Cerebellar nuclear complex (tissue), 1 donor: ENCODE results near the gene FLNC.

Experiments
- DNase-seq, 2 experiments: peaks; one replicate each; lab custom pipeline; 2025; lab: John Stamatoyannopoulos, UW

The FLNC gene

DNA sequence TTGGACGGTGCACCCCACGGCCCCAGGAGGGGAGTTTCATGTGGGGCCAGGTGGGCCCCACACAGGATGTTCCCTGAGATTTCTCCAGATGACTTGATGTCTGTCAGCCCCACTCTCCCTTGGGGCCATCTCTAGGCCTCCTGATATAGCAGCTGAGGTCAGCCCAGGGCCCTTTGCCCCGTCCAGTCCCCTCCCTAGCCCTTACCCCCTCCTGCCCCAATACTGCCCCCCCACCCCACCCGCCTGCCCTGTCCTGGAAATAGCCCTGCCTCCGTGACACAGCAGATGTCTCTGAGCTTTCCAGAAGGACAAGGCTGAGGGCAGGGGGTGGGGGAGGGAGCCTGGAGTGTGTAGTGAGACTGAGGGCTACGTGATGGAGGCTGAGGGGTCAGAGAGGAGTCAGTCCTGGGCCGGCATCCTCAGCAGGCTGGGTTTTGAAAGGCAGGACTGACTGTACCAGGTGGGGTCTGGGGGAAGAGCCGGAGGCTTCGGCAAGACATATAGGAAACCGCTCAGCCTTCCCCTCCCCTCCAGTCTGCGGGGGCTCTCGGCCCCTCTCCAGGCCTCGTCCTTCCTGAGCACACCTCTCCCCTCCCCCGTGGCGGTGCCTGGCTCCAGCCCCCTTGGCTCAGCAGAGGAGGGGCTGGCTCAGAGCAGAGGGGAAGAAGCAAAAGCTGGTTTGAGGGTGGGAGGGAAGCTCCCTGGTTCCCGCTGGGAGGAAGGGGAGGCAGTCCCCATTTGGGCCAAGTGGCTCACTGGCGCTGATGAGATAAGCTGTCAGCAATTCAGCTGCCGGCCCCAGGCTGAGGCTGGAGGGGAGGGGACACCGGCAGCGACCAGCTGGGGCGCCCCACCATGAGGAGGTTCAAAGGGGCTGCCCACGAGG lies 2.0 kb downstream of the FLNC start:
- DNase-seq, result no peak

GRCh38 chr7:128832880-128833147 lies 2.6 kb downstream of the FLNC start:
- DNase-seq, result no peak

- DNase-seq, result no peak
Measured at GRCh38 chr7:128833148-128833945, 3.1 kb downstream of the FLNC start.

DNA sequence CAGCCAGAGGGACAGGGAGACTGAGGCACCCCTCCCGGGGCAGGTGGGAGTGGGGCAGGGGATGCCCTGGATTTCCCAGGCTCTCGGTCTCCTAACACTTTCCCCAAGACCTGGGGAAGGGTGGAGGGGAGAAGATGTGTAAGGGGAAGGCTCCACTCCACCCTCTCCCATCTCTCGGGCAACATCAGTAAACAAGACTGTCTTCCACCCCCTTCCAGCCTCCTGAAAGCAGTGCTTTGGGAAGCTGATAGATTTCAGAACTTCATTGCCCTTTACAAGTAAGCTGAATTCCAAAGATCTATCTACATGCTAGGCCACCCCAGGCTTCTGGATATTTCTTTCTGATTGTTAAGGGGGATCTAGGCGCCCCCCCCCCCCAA lies 3.7 kb downstream of the FLNC start:
- no peak for DNase-seq

DNA sequence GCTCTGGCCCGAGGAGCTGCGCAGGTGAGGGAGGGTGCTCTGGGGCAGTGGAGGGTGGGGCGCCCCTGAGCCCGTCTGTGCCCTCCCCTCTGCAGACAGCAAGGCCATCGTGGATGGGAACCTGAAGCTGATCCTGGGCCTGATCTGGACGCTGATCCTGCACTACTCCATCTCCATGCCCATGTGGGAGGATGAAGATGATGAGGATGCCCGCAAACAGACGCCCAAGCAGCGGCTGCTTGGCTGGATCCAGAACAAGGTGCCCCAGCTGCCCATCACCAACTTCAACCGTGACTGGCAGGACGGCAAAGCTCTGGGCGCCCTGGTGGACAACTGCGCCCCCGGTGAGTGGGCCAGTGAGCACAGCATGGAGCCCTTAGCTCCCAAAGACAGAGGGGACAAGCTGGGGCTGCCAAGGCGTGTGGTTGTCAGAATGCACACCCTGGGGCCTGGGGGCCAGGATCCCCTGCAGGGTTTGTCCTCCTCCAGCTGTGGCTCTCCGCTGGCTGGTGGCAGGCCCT lies 5.1 kb downstream of the FLNC start:
- no peak for DNase-seq

DNA sequence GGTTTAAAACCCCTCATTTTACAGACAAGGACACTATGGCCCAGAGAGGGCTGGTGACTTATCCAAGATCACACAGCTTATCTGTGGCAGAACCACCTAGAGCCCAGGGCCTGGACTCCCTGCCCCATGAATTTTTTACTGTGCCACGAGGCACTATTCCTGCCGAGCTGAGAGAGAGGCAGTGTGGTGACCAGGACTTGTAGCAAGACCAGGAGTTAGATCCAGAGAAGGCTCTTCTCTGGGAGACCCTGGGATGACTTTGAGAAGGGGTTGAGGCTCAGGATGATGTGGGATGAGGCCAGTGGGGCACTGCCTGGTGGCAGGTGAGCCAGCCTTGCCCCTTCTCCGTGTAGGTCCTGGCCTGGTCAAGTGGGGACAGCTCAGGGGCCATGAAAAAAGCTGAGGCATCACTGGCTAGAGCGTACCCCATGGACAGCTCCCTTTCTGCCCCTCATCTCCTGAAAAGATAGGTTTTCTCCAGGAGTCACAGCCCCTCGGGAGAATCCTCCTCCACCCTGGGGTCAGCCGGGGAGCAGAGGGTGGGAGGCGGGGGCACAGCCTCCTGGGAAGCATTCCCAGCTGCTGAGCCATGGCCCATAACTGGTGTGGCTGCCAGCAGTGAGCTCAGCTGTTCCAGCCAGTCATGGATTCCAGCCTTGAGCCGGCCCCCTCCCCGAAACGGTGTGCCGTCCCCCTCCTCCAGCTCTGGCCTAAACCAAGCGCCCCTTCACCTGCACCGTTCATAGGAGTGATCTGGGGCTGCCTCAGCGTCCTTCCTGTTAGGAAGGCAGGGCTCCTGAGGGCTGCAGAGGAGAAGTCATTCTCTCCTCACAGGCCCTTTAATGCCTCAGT lies 5.8 kb downstream of the FLNC start:
- DNase-seq, result no peak

- DNase-seq, result no peak
Measured at GRCh38 chr7:128836729-128837348, 6.6 kb downstream of the FLNC start.

DNA sequence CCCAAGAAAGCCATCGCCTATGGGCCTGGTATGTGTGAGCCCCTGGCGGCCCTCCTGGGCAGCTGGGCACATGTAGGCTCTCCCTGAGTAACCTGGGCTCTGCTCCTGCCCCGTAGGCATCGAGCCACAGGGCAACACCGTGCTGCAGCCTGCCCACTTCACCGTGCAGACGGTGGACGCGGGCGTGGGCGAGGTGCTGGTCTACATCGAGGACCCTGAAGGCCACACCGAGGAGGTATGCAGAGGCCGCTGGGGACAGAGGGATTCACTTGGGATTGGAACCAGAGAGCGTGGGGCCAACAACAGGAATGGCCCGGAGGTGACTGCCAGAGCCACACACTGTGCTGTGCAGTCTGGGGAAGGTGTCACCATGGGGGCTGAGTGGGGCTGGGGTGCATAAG lies 7.3 kb downstream of the FLNC start:
- DNase-seq, result no peak

DNA sequence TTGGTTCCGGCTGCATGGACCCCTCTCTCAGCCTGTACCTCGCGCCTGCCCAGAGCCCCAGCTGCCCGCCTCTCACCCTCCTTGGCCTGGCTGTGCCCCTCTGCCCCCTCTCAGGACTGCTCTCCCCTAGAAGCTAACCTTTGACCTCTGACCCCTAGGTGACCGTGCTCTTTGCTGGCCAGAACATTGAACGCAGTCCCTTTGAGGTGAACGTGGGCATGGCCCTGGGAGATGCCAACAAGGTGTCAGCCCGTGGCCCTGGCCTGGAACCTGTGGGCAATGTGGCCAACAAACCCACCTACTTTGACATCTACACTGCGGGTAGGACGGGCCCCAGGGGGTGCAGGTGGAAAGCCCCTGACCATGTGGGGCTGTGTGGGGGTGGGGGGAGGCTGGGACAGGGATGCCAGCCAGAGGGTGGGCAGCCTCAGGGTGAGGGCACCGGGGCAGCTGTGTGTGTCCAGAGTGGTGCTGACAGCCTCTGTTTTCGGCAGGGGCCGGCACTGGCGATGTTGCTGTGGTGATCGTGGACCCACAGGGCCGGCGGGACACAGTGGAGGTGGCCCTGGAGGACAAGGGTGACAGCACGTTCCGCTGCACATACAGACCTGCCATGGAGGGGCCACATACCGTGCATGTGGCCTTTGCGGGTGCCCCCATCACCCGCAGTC lies 8.0 kb downstream of the FLNC start:
- DNase-seq, result no peak

- no peak for DNase-seq
Measured at GRCh38 chr7:128838981-128839731, 8.9 kb downstream of the FLNC start.

DNA sequence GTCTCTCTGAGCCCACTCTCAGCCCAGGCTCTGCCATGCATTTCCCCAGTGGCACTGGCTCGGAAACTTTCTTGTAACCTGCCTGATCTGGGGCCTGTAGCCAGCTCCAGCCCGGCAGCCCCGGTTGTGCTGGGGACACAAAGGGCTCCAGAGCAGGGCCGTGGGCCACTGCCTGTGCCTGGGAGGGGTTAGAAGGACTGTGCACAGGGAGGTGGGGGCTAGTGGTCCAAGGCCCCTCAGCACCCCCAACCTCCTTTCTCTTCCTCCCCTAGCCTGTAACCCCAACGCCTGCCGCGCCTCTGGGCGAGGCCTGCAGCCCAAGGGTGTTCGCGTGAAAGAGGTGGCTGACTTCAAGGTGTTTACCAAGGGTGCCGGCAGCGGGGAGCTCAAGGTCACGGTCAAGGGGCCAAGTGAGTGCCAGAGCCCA lies 9.6 kb downstream of the FLNC start:
- DNase-seq, result no peak

- DNase-seq, result no peak
Measured at GRCh38 chr7:128840326-128841170, 10.3 kb downstream of the FLNC start.

- no peak for DNase-seq
Measured at GRCh38 chr7:128841171-128841690, 11.0 kb downstream of the FLNC start.

DNA sequence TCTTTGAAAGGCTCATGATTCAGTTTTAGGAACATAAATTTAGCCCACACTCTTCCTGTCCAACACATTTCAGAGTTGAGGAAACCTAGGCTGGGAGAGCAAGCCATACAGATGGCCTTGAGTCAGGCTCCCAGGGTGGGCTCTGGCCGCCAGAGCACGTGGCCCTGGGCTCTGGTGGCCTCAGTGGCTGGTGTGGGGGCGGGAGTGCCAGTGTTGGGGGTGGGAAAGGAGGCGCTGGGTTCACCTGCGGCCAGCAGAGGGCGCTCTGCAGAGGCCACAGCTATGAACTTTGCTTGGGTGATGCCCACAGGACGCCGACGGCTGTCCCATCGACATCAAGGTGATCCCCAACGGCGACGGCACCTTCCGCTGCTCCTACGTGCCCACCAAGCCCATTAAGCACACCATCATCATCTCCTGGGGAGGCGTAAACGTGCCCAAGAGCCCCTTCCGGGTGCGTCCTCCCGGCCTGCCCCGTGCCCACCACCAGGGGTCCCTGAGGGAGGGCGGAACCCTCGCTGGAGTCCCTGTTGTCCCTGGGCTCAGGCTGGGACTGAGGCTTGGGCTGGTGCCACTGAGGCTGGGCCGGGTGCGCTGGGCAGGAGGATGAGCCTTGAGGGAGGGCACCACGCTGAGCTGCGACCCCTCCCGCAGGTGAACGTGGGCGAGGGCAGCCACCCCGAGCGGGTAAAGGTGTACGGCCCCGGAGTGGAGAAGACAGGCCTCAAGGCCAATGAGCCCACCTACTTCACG lies 11.9 kb downstream of the FLNC start:
- DNase-seq, result no peak

DNA sequence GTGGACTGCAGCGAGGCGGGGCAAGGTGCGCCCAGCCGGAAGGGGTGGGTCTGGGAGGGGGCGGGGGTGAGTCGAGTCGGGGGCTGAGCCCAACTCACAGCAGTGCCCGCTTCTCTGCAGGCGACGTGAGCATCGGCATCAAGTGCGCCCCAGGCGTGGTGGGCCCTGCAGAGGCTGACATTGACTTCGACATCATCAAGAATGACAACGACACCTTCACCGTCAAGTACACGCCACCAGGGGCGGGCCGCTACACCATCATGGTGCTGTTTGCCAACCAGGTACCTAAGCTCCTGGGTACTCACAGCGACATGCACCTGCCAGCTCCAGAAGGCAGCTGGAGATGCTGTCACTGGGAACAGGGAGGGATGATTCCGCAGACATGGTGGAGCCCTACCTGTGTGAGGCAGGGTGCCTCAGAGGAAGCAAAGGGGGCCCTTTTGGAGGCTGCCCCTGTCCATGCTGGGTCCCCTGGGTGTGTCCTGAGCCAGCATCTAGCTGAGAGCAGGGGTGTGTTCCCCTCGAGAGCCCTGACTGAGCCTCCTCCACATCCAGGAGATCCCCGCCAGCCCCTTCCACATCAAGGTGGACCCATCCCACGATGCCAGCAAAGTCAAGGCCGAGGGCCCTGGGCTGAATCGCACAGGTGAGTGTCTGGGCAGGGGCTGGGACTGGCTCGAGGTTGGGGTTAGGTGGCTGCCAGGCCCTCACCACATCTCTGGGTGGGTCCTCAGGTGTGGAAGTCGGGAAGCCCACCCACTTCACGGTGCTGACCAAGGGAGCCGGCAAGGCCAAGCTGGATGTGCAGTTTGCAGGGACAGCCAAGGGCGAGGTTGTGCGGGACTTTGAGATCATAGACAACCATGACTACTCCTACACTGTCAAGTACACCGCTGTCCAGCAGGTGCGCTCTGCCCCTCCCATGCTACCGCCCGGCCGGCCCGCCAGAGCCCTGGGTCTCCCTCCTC lies 12.8 kb downstream of the FLNC start:
- no peak for DNase-seq

- no peak for DNase-seq
Measured at GRCh38 chr7:128843938-128844621, 13.9 kb downstream of the FLNC start.
